Hepatocyte (in vitro differentiated cells): ENCODE data around the gene SHANK2.

Experiments used
- EZH2 ChIP-seq: fragments of 200-600 bp; sonication (generic); IDR thresholded peaks from 2 replicates; pipeline ENCODE4 v1.6.1; 2016; ENCODE audit warnings: antibody characterized with exemption, mild to moderate bottlenecking, borderline replicate concordance
- EZH2phosphoT487 ChIP-seq: fragments of 200-600 bp; sonication (generic); IDR thresholded peaks from one replicate; pipeline ENCODE4 v1.6.1; 2018; ENCODE audit warnings: antibody characterized with exemption, mild to moderate bottlenecking, low read depth, moderate library complexity; ENCODE audit not compliant: unreplicated experiment, severe bottlenecking
- TF ChIP-seq, protein P1 (sequence below): fragments of 200-600 bp; sonication (generic); IDR thresholded peaks from 2 replicates; pipeline ENCODE4 v1.5.1; 2016; ENCODE audit warnings: antibody characterized with exemption, mild to moderate bottlenecking; ENCODE audit not compliant: poor library complexity

DNA sequence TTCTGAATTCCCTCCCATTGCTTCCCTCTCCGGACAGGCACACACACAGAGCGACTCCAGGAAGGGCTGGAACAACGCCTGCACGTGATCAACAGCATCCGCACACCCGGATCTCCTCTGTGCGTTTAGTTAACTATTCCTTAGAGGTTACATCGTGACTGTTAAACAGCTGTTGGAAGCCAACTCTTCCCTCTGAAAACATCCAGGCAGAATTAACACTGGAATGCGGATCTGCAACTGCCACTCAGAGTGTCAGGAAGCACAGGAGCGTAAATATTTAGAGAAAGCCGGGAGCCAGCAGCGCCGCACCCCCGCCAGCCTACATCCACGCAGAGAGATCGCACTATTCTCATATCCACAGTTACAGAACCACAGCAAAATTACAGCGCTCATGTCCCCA lies 46.2 kb downstream of the SHANK2 start:
- TF ChIP-seq EZH2phosphoT487 (no peak), EZH2 (no peak)
- TF ChIP-seq, protein P1, sequence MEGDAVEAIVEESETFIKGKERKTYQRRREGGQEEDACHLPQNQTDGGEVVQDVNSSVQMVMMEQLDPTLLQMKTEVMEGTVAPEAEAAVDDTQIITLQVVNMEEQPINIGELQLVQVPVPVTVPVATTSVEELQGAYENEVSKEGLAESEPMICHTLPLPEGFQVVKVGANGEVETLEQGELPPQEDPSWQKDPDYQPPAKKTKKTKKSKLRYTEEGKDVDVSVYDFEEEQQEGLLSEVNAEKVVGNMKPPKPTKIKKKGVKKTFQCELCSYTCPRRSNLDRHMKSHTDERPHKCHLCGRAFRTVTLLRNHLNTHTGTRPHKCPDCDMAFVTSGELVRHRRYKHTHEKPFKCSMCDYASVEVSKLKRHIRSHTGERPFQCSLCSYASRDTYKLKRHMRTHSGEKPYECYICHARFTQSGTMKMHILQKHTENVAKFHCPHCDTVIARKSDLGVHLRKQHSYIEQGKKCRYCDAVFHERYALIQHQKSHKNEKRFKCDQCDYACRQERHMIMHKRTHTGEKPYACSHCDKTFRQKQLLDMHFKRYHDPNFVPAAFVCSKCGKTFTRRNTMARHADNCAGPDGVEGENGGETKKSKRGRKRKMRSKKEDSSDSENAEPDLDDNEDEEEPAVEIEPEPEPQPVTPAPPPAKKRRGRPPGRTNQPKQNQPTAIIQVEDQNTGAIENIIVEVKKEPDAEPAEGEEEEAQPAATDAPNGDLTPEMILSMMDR = no peak
